Osteoblast (primary cell): ENCODE data around the gene SSX2IP. TPM values are rescaled to one million over a fixed set of nuclear protein-coding genes. Genes with fewer than 3 reads are reported as not detected.
A peak's percentile ranks its signal among the peaks of the same experiment; 100 is the strongest.

Source experiments
- DNase-seq: peaks from one replicate; pipeline ENCODE4 v3.0.0; 2011; ENCODE audit warnings: low spot score, mixed read lengths; ENCODE audit not compliant: insufficient read length; ENCODE audit errors: missing footprints
- H2AFZ ChIP-seq: 2 replicates; pipeline ENCODE4 v1.6.0; 2011; ENCODE audit warnings: mild to moderate bottlenecking, low read length
- H3K27ac ChIP-seq: 2 replicates; pipeline ENCODE4 v1.5.1; 2011; ENCODE audit warnings: mild to moderate bottlenecking, low read depth, low read length, moderate library complexity
- H3K27me3 ChIP-seq: 2 replicates; pipeline ENCODE4 v1.6.0; 2012; ENCODE audit warnings: mild to moderate bottlenecking, control low read depth, inconsistent platforms, low read length, moderate library complexity; ENCODE audit not compliant: insufficient read depth
- H3K36me3 ChIP-seq: 2 replicates; pipeline ENCODE4 v1.5.1; 2011; ENCODE audit warnings: mild to moderate bottlenecking, low read length, control low read depth, moderate library complexity; ENCODE audit not compliant: insufficient read depth
- H3K4me1 ChIP-seq: 2 replicates; pipeline ENCODE4 v1.5.1; 2011; ENCODE audit warnings: mild to moderate bottlenecking, low read length, control low read depth, moderate library complexity; ENCODE audit not compliant: insufficient read depth
- H3K4me2 ChIP-seq: 2 replicates; pipeline ENCODE4 v1.6.0; 2011; ENCODE audit warnings: mild to moderate bottlenecking, low read length; ENCODE audit not compliant: insufficient read depth
- H3K4me3 ChIP-seq: fragments of 200-600 bp; sonication (generic); 3 replicates; pipeline ENCODE4 v1.5.1; 2012; ENCODE audit warnings: mild to moderate bottlenecking, low read length, inconsistent platforms; ENCODE audit not compliant: insufficient read depth
- H3K79me2 ChIP-seq: 2 replicates; pipeline ENCODE4 v1.6.0; 2012; ENCODE audit warnings: mild to moderate bottlenecking, low read length, control low read depth, inconsistent platforms; ENCODE audit not compliant: insufficient read depth
- H3K9me3 ChIP-seq: 2 replicates; pipeline ENCODE4 v1.5.1; 2011; ENCODE audit warnings: low read depth, low read length, control low read depth
- H4K20me1 ChIP-seq: 2 replicates; pipeline ENCODE4 v1.6.0; 2012; ENCODE audit warnings: mild to moderate bottlenecking, low read length, control low read depth; ENCODE audit not compliant: insufficient read depth
- CTCF ChIP-seq: IDR thresholded peaks from 2 replicates; pipeline ENCODE4 v1.5.1; 2011; ENCODE audit warnings: mild to moderate bottlenecking, low read depth, low read length, moderate library complexity; ENCODE audit errors: extremely low read depth
- total RNA-seq: library from RNA; depleted of rRNA; stranded (reverse); fragments of >200 nt; gene quantifications from 2 replicates; pipeline ENCODE4 v1.2.3, GENCODE V29; 2012

Gene SSX2IP
- total RNA-seq, 1 donor, result 10.9 TPM

DNA sequence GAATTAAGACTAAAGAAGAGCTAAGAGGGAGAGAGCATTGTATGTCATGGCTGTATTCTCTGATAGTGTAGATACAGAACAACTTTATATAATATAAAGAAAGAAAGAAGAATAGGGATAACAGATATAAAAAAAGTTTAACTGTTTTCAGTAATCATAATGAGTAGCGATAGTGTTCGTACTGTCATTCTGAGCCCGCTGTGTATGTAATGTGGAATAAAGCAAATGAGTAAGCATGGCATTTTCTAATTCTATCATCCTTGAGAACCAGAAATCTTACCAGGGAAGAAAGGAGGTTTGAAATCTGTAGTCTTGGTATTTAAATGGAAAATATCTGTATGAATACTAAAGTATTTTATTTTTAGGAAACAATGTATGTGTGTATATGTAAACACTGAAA lies 46.7 kb upstream of the SSX2IP start:
- no peaks in the 10 kb centered on the region for H3K9me3 ChIP-seq
- no peak for DNase-seq
- no peak overlapping the region for H2AFZ ChIP-seq
- H3K36me3 ChIP-seq, result no peaks in the 10 kb centered on the region
- H3K4me3 ChIP-seq, result no peak overlapping the region
- no peaks in the 10 kb centered on the region for H4K20me1 ChIP-seq
- H3K4me2 ChIP-seq, result no peak overlapping the region
- TF ChIP-seq CTCF, result no peak
- H3K79me2 ChIP-seq, result no peaks in the 10 kb centered on the region
- H3K27me3 ChIP-seq, result no peaks in the 10 kb centered on the region
- H3K4me1 ChIP-seq, result peaks cover 3% of the 10 kb centered on the region
- no peak overlapping the region for H3K27ac ChIP-seq

DNA sequence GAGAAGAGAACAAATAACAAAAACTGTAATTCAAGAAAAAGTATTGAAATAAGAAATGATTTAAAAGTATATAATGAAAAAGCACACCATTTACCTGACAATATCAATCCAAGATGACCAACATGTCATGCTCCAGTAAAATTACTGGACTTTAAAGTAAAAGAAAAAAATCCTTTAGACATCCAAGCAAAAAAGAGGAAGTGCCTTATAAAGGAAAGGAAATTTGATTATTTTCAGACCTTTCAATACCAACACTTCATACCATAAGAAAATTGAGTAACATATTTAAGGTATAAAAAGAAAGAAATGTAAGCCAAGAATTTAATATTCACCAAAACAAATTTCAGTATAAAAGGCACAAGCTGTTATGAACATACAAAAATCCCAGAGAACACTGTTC lies 46.2 kb upstream of the SSX2IP start:
- H3K4me2 ChIP-seq, result no peak overlapping the region
- H2AFZ ChIP-seq, result no peak overlapping the region
- no peaks in the 10 kb centered on the region for H3K27me3 ChIP-seq
- no peak for DNase-seq
- no peak for TF ChIP-seq CTCF
- no peak overlapping the region for H3K27ac ChIP-seq
- H3K79me2 ChIP-seq, result no peaks in the 10 kb centered on the region
- H3K36me3 ChIP-seq, result no peaks in the 10 kb centered on the region
- peaks cover 3% of the 10 kb centered on the region for H3K4me1 ChIP-seq
- no peak overlapping the region for H3K4me3 ChIP-seq
- no peaks in the 10 kb centered on the region for H4K20me1 ChIP-seq
- no peaks in the 10 kb centered on the region for H3K9me3 ChIP-seq

DNA sequence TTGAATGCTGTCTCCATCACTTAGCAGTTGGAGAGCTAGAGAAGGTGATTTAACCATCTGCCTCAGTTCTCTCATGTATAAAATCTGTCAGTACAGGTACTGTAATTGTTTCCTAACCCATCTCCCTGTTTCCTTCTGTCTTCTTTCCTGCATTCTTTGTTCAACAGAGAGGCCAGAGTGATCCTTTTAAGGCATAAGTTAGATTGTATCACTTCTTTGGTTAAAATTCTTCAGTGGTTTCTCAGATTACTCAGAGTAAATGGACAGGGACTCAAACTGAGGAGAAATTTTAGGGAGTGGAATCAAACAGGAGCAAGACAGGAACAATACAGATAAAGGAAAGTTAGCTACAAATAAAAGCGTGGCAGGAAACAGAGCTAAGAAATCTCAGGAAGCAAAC lies 45.2 kb upstream of the SSX2IP start:
- H3K27ac ChIP-seq, result no peak overlapping the region
- no peaks in the 10 kb centered on the region for H3K36me3 ChIP-seq
- H3K27me3 ChIP-seq, result no peaks in the 10 kb centered on the region
- DNase-seq, result no peak
- no peak overlapping the region for H3K4me2 ChIP-seq
- no peaks in the 10 kb centered on the region for H4K20me1 ChIP-seq
- peak overlapping the region; percentile 28 for H2AFZ ChIP-seq
- H3K9me3 ChIP-seq, result no peaks in the 10 kb centered on the region
- no peak overlapping the region for H3K4me3 ChIP-seq
- peaks cover 3% of the 10 kb centered on the region for H3K4me1 ChIP-seq
- no peaks in the 10 kb centered on the region for H3K79me2 ChIP-seq
- no peak for TF ChIP-seq CTCF

DNA sequence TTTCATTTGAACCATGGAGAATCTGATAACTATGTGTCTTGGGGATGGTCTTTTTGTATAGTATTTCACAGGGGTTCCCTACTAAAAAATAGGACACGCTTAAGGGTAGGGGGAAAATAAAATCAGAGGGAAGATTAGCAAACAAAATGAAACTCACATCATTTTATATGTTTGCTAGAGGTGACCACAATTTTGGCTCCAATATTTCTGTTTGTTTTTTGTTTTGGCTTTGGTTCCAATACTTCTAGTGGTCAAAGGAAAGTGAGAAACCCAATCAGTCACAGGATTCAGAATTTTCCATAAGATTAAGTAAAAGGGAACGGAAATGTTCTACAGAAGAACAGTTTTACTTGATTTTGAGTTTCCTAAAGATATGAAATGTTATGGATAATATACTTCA lies 42.3 kb upstream of the SSX2IP start:
- H3K4me2 ChIP-seq, result no peak overlapping the region
- H3K4me1 ChIP-seq, result peaks cover 3% of the 10 kb centered on the region
- TF ChIP-seq CTCF, result no peak
- no peaks in the 10 kb centered on the region for H3K27me3 ChIP-seq
- DNase-seq, result no peak
- H3K79me2 ChIP-seq, result no peaks in the 10 kb centered on the region
- no peak overlapping the region for H2AFZ ChIP-seq
- no peaks in the 10 kb centered on the region for H3K9me3 ChIP-seq
- H4K20me1 ChIP-seq, result no peaks in the 10 kb centered on the region
- H3K36me3 ChIP-seq, result no peaks in the 10 kb centered on the region
- H3K4me3 ChIP-seq, result no peak overlapping the region
- no peak overlapping the region for H3K27ac ChIP-seq
